Activated CD8-positive, alpha-beta memory T cell treated with anti-CD3 and anti-CD28 coated beads for 4 hours (primary cell): ENCODE measurements around the gene MZB1.
"Not testable (repeated sequence)": the region's sequence is repeated elsewhere in the genome, so short reads cannot be mapped to it uniquely, and the experiment has no call there.

ENCODE experiments used
- DNase-seq, 2 donors: peaks; one replicate each; pipeline ENCODE4 v3.0.0-alpha.2; 2020; ENCODE audit warnings: low read depth in 2 of 2

The MZB1 gene

DNA sequence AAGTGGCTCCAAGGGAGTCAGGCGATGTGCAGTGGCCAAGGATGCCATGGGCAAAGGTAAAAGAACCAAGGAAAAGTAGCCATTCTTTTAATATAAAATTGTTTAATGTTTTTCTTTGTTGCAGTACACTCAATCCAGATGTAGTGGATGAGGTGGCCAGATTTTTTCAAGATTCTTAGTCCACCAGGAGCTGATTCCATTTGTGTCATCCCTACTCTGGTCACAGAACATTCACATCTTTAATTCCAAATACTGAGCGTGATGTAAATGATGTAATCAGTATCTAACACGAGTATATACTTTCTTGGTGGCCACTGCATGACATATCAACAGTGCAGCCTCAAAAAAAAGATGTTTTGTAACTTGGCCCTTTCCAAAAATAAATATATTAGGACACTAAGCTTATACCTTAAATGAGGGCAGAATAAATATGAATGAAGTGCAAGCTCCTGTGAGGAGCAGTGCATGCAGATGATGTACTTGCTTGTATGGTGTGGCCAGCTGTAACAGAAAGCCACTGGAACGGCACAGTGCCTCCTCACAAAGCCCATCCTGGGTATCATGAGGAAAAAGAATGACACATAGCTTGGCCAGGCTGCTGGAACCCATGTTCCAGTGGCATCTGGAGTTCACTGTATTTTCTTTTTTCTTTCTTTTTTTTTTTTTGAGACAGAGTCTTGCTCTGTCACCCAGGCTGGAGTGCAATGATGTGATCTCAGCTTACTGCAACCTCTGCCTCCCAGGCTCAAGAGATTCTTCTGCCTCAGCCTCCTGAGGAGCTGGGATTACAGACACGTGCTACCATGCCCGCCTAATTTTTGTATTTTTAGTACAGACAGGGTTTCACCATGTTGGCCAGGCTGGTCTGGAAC lies 20.6 kb upstream of the MZB1 start:
- no peak for DNase-seq

DNA sequence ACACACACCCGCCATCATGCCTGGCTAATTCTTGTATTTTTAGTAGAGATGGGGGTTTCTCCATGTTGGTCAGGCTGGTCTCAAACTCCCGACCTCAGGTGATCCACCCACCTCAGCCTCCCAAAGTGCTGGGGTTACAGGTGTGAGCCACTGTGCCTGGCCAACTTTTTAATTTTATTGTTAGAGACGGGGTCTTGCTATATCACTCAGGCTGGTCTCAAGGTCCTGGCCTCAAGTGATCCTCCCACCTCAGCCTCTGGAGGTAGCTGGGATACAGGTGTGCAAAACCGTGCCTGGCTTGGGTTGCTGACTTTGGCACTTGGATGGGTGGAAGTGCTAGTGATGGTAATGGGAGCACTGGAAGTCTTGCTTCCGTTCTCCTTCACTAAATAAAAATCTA lies 19.4 kb upstream of the MZB1 start:
- DNase-seq: not testable (repeated sequence)

DNA sequence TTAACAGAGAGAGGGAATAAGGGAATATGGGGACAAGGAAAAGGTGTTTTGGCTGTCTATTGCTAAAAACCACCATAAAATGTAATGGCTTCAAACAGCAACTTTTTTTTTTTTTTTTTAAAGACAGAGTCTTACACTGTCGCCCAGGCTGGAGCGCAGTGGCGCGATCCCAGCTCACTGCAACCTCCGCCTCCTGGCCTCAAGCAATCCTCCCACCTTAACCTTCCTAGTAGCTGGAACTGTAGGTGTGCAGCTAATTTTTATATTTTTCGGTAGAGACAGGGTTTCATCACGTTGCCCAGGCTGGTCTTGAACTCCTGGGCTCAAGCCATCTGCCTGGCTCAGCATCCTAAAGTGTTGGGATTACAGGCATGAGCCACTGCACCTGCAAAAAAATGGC lies 18.5 kb upstream of the MZB1 start:
- no peak for DNase-seq

DNA sequence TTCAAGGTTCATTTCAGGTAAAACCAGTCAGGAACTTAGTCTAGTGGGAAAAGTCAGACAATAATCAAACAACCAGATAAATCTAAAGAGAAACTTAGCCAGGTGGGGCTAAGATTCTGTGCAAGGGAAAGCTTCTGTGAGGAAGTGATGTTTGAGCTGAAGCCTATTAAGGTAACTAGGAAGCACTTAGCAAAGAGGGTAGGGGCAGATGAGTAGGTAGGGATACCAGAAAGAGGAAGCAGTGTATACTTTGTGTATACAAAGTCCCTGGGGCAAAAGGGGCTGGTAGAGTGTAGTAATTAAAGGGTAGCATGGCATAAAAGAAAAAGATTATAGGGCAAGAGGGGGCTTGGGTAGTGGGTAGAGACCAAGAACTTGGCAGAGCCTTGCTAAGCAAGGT lies 17.8 kb upstream of the MZB1 start:
- no peak for DNase-seq

DNA sequence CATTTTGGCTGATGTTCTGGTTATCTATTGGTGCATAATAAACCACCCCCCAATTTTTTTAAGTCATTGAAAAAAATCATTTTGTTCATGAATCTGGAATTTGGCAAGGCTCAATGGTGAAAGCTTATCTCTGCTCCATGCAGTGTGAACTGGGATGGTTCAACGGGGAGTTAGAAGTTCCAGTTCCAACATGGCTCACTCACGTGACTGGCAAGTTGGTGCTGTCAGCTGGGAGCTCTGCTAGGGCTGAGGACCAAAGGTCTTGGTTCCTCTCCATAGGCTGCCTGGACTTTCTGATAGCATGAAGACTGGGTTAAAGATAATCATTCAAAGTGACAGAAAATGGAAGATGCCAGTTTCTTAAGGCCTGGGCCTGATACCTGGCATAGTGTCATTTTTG lies 17.2 kb upstream of the MZB1 start:
- DNase-seq: no peak

DNA sequence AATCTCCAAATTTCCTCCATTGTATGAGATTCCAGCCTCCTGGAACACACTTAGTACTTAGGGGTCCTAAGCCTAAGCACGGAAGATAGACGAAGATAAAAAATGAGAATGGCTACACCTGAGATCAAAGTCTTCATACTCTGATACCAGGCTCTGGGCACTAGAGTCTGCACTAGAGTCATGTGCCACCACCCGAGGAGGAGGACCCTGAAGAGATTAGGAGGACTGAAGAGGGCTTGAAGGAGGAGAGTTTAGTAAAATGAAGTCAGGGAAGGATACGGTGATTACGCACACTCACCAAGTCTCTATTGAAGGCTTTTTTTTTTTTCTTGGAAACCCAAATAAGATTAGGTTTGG lies 14.7 kb upstream of the MZB1 start:
- no peak for DNase-seq

DNA sequence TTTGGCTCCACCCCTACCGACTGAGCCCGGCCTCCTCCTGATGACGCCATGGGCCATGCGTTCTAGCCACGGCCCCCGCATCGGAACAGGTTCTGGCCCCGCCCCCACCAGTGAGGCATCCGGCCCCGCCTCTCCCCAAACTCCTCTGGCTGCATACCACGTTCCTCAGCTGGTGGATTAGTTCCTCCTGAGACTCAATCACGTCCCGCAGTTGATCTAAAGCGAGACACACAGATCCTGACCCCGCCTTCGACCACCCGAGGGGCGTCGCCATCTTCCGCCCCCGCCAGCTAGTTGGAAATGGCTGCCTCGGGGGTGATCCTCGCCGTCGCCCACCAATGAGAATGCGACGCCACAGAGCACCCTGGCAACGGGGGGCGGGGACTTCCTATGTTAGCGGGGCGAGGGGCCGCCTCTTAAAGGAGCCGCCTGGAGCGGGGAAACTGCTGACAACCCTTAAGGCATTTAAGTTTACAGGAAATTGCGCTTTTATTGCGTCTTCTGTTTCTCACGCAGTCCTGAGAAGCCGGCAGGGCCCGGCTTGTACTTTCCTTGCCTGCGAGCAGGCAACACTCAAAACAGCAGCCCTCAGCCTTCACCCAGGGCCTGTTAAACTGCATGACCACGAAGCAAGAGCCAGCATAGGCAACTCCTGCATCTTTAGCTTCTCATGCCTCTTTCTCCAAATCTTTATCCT lies 14.2 kb upstream of the MZB1 start, which contains the start of gene SPATA24:
Gene SPATA24 (minus strand): TSS at position 303 of the 697 bp plus-strand sequence. CDS start 29 bp downstream, at position 274.
- DNase-seq: peak; percentile 96

DNA sequence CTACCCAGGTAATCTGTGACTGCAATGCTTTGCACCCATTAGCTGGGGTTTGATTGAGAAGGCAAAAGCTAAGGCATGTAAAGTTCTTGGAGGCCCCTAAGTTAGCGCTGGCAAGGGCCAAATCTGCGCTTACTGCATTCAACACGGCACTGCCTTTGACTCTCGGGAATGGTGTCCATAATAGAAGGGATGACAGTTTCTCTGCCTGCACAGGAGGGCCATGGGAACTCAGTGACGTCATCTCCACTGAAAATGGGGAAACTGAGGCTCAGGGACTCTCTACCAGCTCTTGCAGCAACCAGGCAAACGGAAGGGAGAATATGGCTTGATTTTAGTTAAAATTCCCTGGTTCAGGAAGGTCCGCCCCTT lies 13.7 kb upstream of the MZB1 start:
- DNase-seq: no peak

DNA sequence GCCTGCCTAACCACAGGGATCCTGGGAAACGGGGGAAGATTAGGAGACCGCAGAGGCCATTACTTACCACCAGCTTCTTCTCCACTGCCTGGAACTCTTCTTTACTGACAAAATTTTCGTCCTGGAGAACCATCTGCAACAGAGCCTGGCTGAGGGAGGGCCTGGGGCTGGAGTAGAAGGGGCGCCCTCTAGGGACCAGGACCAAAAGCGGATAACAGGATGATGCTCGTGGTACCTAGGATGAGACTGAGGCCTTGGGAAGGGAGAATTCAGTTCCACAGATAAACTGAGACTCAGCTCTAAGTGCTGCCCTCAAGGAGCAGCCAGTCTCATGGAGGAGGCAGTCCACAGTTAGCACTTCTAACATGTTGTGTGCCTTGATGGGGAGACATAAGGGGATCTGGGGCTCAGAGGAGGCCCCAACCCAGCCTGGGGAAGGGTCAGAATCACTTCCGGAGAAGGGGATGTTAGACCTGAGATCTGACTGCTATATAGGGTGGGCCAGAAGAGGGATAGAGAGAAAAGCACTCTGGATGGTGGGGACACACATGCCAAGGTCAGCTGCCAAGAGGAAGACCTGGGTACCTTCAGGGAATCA lies 12.9 kb upstream of the MZB1 start:
- no peak for DNase-seq

DNA sequence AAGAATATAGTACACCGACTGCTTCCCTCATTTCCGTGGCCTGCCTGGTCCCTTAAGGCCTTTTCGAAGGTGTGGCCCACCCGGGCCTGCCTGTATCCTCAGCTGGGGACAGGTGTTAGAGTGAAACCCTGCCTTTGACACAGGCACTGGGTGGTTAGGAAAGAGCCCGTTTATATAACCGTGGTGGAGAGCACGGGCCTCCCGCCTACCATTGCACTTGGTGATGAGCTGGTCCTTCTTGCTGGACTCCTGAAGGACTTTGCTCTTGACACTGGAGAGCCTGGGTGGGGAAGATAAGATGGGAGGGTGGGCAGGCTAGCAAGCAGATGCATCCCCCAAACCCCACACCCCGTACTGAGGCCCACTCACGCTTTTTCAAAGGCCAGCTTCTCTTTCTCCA lies 11.8 kb upstream of the MZB1 start:
- no peak for DNase-seq

DNA sequence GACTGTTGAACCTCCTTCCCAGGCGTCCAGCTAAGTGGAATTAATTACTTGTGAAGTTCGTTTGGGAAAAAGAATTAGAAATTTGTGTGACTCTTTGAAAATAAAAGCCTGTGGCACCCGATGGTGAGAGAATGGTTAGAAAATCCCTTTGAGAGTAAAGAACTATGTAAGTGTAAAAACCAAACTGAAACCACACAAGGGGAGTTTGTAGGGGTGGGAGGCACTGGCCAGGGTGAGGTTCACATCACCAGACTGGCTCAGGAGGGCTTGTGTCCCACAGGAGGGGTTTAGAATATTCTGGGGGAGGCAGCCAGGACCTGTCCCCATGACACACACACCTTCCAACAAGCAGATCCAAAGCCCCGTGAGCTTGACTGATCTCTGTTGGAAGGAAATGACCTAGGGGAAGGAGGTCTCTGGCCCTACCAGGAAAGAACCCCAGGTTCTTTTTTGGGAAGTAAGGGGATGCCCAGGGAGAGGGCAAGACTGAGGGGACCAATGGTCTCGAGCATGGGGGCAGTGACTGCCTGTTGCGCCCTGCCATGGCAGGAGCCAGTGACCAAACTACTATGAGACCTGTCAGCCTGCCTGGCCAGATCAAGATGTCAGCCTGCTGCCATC lies 9.9 kb upstream of the MZB1 start:
- DNase-seq: no peak

DNA sequence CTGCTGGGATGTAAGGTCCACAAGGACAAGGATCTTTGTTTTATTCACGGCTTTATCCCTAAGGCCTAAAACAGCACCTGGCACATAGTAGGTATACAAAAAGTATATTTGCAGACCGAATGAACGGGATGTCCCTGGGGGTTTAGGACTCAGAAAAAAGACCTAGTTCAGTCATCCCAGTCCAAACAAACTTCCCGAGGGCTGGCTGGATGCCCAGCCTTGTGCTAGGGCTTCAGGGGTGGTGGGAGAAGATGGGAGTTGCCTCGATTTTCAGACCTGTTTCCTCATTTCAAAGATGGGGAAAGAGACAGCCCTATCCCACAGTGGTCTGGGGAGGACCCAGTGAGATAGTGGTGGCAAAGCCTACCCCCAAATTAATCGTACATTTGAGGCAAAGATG lies 8.2 kb upstream of the MZB1 start:
- DNase-seq: no peak

DNA sequence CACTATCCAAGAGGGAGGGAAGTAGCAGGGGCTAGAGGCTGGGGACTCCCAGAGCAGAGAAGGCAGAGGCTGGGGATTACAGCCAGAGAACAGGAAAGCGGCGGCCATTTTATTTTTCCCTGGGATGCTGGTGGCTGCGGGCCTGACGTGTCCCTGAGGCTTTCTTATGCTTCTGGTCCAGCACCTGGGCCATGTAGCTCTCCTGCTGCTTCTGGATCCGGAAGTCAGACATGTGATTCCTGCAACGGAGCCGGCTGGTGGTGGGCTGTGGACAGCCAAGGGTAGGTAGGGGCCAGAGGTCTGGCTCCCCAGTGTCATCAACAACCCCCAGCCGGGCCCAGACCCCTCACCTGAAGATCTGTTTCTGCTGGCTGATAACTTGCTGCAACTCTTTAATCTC lies 7.0 kb upstream of the MZB1 start:
- DNase-seq: no peak

DNA sequence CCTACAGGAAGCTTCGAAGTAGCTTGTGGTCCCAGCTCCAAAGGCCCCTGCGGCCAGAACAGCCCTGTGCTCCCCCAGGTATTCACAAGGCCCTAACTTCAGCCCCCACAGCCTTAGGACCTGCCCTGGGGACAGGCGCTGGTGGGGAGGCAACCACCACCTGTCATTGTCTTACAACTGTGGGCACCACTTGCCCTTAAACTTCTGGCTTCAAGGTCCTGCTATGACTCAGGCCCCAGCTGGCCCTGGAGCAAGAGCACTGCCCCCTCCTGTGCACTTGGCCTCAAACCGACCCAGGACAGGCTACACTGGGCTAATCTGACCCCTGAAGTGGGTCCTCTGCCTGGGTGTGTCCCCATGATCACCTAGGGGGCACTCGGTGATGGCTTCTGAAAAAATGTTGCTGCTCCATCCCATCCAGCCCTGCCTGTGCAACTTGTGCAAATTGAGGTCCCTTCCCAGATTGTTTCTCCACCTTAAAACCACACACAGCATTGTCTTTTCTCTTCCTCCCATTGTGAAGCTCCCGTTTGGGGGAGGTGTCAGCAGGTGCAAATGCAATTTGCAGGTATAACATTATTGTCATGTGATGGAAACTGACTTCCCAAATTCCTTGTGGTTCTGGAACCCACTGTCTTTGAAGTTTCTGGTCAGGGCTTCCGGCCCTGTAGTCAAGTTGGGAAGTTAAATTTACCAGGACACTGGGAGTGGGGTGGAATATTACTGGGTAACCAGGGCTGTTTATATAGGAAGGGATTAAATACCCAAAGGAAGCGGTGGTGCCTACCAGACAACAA lies 6.3 kb upstream of the MZB1 start:
- no peak for DNase-seq

DNA sequence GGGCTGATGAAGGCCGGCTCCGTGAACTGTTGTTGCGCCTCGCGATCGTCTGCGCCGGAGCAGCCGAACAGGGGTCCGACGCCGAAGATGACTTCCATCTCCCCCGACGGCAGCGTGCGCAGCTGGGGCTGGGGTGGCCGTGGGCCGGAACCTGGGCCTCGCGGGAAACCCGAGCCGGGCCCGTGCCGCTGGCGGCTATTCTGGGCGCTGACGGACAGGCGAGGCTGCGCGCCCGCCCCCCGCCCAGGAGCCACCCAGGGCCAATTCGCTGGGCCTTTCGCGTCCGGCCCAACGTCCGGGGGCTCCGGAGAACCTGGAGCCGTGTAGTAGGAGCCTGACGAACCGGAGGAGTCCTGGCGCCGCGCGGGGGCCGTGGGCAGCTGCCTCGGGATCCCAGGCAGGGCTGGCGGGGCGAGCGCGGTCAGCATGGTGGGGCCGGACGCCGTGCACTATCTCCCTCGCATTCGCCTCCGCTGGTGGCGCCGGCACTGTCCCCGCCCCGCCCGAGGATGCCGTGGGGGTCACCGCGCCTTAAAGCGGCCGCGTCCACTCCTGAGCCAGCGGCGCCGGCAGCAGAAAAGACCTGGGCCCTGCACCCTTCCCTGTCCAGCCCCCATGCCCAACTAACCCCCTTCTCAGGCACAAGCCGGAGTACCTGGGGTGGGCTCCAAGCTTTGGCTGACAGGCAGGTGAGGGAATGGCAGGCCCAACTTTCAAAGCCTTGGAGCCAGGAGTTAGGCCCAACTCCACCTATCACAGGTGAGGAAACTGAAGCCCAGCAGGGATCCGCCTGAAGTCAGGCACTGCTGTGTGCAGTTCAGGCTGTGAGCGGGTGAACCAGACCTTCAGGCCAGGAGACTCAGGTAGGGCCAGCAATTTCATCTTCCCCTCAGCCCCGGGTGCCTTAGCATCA lies 5.2 kb upstream of the MZB1 start, which contains the start of gene PROB1:
Gene PROB1 (minus strand): TSS at position 451 of the 913 bp plus-strand sequence. CDS start 23 bp downstream, at position 428.
- no peak for DNase-seq

DNA sequence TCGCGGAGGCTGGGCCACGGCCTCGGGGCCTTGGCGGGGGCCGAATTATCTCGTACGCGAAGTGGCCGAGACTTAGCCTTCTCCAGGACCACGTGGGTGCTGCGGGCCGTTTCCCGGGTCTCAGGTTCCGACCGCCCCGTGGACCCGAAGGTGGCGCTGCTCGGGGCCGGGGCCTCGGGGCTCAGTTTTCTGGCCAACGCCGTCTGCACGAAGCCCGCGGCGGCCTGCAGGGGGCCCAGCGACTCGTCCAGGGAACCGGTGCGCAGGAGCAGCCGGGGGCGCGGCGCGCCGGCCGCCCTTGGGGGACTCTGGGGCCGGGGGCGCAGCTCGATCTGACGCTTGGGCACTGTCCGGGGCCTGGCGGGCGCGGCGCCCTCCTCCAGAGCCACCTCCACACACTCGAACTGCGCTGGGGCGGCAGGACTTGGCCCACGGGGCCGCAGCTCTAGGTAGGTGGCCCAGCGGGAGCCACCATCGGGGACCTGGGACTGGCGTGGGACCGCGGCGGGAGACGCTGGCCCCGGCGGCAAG lies 4.5 kb upstream of the MZB1 start:
- no peak for DNase-seq

DNA sequence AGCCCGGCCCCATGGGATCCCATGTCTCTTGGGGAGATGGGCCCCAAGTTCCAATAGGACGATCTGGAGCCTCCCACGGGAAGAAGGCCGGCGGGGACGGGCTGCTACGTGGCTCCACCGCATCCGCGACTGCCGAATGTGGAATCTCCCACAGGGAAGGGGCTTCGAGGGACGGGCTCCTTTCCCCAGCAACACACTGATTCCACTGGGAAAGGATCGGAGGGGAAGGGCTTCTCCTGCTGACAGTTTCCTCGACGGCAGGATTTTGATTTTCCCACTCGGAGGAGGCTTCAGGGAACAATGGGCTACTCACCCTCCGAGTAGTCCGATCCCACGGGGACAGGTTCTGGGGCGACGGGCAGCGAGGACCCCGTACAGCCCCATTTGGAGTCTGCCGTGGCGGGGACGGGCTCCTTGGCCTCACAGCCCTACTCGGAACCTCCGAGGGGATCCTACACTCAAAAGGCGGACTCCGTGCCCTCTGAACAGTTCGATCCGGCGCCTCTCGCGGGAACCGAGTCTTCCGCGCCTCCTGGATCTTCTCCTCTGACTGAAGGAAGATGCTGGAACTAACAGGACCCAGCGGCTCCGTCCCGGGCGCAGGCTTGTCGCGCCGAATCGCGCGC lies 3.9 kb upstream of the MZB1 start:
- no peak for DNase-seq

DNA sequence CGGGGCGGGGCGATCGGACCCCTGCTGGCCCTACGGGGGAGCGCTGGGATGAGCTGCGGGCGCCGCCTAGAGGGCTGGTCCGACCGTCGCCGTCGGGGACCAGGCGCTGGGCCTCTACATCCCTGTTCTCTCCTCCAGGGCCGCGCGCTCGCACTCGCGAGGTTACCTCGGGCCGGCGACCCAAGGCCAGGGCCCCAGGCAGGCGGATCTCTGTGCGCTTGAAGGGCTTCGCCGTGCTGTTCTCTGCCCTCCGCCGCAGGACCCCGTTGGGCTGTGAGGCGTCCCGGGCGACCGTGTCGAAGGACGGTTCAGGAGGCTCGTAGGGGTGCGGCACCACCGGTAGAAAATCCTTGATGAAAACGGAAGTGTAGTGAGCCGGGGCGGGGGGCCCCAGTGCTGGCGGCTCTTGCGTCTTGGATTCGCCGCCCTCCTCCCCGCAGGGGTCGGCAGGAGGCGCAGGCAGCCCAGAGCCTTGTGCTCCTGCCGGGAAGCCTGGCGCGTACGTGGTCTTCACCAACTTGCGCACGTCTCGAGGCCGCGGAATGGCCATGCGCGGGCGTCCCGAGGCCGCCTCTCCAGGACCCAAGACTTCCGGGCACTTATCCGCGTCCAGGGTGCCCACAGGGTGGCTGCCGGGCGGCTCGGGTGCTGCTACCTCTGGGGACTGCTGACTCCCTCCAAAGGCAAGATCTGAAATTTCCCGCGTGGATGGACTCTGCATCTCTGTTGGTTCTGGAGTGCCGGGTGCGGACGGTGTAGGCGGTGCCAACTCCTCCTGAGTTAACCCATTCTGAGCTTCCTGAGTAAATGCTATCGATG lies 3.2 kb upstream of the MZB1 start:
- peak; percentile 55 to 56 for DNase-seq

DNA sequence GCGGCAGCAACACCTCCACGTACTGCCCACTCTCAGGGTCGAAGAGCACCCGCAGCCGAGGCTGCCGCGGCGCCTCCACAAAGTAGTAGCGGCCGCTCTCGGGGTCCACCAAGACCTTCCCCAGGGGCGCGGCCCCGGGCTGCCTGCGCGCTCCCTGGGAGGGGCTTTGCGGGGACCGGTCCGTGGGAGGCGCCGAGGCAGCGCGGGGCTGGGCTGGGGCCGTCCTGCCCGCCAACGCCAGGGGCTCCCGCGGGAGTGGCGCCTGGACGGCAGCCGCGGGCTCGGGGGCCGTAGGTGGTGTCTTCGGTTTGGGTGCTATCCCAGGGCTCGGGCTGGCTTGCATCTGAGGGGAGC lies 2.6 kb upstream of the MZB1 start:
- no peak for DNase-seq
